GM23338 (cell line): Measurements from ENCODE around the gene PTPN20.

ENCODE experiments used
- CREB1 ChIP-seq: fragments of 250-450 bp; sonication (Bioruptor Pico); IDR thresholded peaks from 2 replicates; pipeline ENCODE4 v1.5.0; 2020; ENCODE audit warnings: low read depth, mild to moderate bottlenecking, moderate library complexity
- CTCF ChIP-seq, 2 experiments: fragments of 200-600 bp in 1 of 2; sonication (generic) in 1 of 2; conservative IDR thresholded peaks; 2 replicates each; pipeline versions ENCODE4 v1.5.1 to v1.6.1; 2016 to 2017; ENCODE audit warnings: antibody characterized with exemption in 2 of 2, low read depth in 2 of 2, mild to moderate bottlenecking in 2 of 2, moderate library complexity in 1 of 2
- EZH2 ChIP-seq: fragments of 200-600 bp; sonication (generic); IDR thresholded peaks from one replicate; pipeline ENCODE4 v1.8.0; 2017; ENCODE audit warnings: antibody characterized with exemption, mild to moderate bottlenecking, low read depth; ENCODE audit not compliant: unreplicated experiment

GRCh38 chr10:47021850-47022249, 110.6 kb downstream of the PTPN20 start:
- TF ChIP-seq EZH2 (no peak), CTCF (conservative IDR thresholded peaks at IDR 0.05; ENCODE audit: low read depth in 2 of 2) (peak in 1 of 2 experiments; percentile 25; a peak in 1 of 4 replicates), CREB1 (CRISPR knock-in tag) (no peak)
